ENCODE data around the gene OPALIN. TPM values are rescaled to one million over a fixed set of nuclear protein-coding genes. Genes with fewer than 3 reads are reported as not detected.

The OPALIN gene
- total and polyA plus RNA-seq, 10 donors: not detected

DNA sequence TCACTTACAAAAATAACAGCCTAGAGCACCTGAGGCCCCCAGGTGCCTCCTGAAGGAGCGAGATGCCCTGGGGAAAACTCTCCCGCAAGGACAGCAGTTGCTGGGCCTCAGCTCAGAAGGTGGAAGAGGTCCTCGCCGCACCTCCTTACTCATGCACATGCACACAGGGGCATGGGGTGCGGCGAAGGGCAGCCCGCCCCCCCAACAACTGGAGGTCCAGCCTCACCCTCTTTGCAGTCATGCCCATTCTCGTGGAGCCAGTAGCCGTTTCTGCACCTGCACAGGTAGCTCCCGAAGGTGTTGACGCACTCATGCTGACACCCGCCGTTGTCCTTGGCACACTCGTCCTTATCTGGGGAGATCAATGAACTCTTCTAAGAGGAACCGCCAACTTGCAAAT, 19.9 kb upstream of the OPALIN start:
- intact Hi-C loops (cut with DNase I; ENCODE audit: low total_unique reads): no loop called here
- WGBS, 5 donors: 86 to 91% (median 91%) methylated on average over 13 to 15 of the region's 15 CpGs
- no peaks in the 10 kb centered on the region for H3K36me3 ChIP-seq
- no peak overlapping the region for H3K4me3 ChIP-seq
- TF ChIP-seq POLR2AphosphoS5 (IDR thresholded peaks at IDR 0.05) (no peak), POLR2A (IDR thresholded peaks at IDR 0.05) (no peak)
- TF ChIP-seq, protein P1, sequence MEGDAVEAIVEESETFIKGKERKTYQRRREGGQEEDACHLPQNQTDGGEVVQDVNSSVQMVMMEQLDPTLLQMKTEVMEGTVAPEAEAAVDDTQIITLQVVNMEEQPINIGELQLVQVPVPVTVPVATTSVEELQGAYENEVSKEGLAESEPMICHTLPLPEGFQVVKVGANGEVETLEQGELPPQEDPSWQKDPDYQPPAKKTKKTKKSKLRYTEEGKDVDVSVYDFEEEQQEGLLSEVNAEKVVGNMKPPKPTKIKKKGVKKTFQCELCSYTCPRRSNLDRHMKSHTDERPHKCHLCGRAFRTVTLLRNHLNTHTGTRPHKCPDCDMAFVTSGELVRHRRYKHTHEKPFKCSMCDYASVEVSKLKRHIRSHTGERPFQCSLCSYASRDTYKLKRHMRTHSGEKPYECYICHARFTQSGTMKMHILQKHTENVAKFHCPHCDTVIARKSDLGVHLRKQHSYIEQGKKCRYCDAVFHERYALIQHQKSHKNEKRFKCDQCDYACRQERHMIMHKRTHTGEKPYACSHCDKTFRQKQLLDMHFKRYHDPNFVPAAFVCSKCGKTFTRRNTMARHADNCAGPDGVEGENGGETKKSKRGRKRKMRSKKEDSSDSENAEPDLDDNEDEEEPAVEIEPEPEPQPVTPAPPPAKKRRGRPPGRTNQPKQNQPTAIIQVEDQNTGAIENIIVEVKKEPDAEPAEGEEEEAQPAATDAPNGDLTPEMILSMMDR (IDR thresholded peaks at IDR 0.05 in 8 of 11, conservative IDR thresholded peaks at IDR 0.05 in 3 of 11): no peak
- peaks cover 0 to 29% (median 13%) of the 10 kb centered on the region in 6 donors for H3K4me1 ChIP-seq
- no peak overlapping the region for H3K27ac ChIP-seq
- DNase-seq: no peak
- no peaks in the 10 kb centered on the region for H3K9me3 ChIP-seq
- H3K27me3 ChIP-seq (replicated peaks in 1 of 7): peaks cover 0 to 13% (median 0%) of the 10 kb centered on the region in 7 donors

DNA sequence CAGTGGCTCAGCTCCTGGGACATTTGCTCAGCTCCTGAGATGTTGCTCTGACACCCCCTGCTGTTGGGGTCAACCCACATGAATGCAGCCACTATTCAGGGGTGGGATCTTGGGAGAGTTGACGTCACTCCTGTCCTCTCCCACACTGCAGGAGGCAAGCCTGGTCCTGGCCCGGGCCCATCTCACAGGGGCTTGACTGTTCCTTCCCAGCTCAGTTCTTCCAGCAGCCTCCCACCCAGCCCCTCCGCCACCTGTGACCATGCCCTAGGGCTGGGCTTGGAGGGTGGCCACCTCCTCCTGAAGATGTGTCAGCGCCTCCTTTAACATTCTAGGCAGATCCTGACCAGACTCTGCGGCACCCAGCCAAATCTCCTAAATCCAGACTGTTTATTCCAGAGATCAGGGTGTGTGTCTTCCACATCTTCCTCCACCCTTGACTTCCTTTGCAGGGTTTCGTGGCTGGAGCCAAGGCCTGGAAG, 19.1 kb upstream of the OPALIN start:
- peaks cover 0 to 29% (median 13%) of the 10 kb centered on the region in 6 donors for H3K4me1 ChIP-seq
- H3K27me3 ChIP-seq (replicated peaks in 1 of 7): peaks cover 0 to 13% (median 0%) of the 10 kb centered on the region in 7 donors
- no peaks in the 10 kb centered on the region for H3K9me3 ChIP-seq
- 64 to 82% (median 72%) methylated on average over 6 of the region's 6 CpGs for WGBS, 5 donors
- no peak overlapping the region for H3K27ac ChIP-seq
- no peak for TF ChIP-seq POLR2AphosphoS5 (IDR thresholded peaks at IDR 0.05)
- no peak for TF ChIP-seq POLR2A (IDR thresholded peaks at IDR 0.05)
- TF ChIP-seq, protein P1 (IDR thresholded peaks at IDR 0.05 in 8 of 11, conservative IDR thresholded peaks at IDR 0.05 in 3 of 11): no peak
- intact Hi-C loops (cut with DNase I; ENCODE audit: low total_unique reads): no loop called here
- H3K36me3 ChIP-seq: no peaks in the 10 kb centered on the region
- DNase-seq: no peak
- no peak overlapping the region for H3K4me3 ChIP-seq

DNA sequence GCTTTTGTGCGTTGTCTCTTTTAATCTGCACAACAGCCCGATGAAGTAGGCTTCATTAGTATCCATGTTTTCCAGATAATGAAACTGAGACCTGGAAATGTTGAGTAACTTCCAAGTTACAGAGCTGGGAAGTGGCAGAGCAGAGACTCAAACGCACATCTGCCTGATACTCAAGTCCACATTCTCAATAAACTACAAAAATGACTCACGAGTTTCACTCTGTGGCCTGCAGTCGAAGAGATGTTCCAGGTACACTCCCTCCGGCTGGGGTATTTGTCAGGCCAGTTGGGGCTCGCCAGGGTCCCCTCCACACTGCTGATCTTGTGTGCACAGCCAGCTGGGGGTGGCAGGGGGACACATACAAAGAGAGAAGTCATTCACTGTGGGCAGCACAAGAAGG, 17.7 kb upstream of the OPALIN start:
- peaks cover 0 to 13% (median 0%) of the 10 kb centered on the region in 7 donors for H3K27me3 ChIP-seq (replicated peaks in 1 of 7)
- H3K27ac ChIP-seq: no peak overlapping the region
- DNase-seq: no peak
- intact Hi-C loops (cut with DNase I; ENCODE audit: low total_unique reads): no loop called here
- H3K4me3 ChIP-seq: no peak overlapping the region
- WGBS, 5 donors: 58 to 81% (median 72%) methylated on average over 7 of the region's 7 CpGs
- H3K4me1 ChIP-seq: peaks cover 0 to 29% (median 13%) of the 10 kb centered on the region in 6 donors
- no peaks in the 10 kb centered on the region for H3K36me3 ChIP-seq
- TF ChIP-seq, protein P1 (IDR thresholded peaks at IDR 0.05 in 8 of 11, conservative IDR thresholded peaks at IDR 0.05 in 3 of 11): no peak
- TF ChIP-seq POLR2A (IDR thresholded peaks at IDR 0.05): no peak
- no peak for TF ChIP-seq POLR2AphosphoS5 (IDR thresholded peaks at IDR 0.05)
- H3K9me3 ChIP-seq: no peaks in the 10 kb centered on the region

DNA sequence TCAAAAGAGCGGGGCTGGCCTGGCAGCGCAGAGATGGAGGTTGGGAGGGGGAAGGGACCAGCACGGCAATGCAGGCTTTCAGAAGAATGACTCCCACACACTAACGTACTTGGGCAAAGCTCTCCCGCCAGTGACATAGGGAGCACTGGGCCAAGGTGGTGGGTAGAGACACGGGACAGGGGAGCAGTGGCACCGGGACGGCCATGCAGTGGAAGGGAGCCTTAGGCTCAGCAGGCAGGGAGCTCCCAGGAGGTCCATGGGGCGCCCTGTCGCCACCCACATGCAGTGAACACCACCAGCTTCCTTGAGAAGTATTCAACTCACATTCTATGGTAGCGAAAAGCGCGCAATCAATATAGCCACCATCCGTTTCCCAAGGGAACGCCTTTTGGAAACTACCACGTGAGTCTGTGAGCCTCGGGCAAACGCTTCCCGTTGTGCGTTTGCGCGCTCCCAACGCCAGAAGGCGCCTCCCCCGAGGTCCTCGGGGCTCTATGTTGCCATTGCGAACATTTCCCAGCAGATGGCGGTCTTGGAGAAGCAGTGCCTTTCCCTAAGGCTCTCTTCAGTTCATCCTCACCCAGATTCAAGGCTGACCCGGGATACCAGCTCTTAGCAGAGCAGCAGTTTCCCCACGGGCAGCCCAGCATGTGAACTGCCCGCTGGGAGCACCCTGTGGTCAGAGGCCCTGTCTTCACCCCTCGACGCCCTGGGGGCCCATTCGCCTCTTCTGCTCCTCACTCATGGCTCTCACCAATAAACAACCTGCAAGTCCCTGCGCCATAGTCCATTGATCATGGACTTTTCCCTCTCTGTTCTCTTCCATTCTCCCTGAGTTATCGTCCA, 16.4 kb upstream of the OPALIN start:
- peaks cover 0 to 24% (median 15%) of the 10 kb centered on the region in 6 donors for H3K4me1 ChIP-seq
- intact Hi-C loops (cut with DNase I; ENCODE audit: low total_unique reads): no loop called here
- WGBS, 5 donors: 6 to 8% (median 7%) methylated on average over 34 to 36 of the region's 36 CpGs
- no peaks in the 10 kb centered on the region for H3K9me3 ChIP-seq
- DNase-seq: peak; percentile 90
- TF ChIP-seq, protein P1 (IDR thresholded peaks at IDR 0.05 in 8 of 11, conservative IDR thresholded peaks at IDR 0.05 in 3 of 11): peak; percentile 69 to 99 (median 93)
- TF ChIP-seq POLR2AphosphoS5 (IDR thresholded peaks at IDR 0.05) (peak; percentile 48 to 67 (median 48)), POLR2A (IDR thresholded peaks at IDR 0.05) (no peak)
- H3K4me3 ChIP-seq: peak overlapping the region; percentile 14 to 68 (median 39)
- no peak overlapping the region for H3K27ac ChIP-seq
- peaks cover 0 to 13% (median 0%) of the 10 kb centered on the region in 7 donors for H3K27me3 ChIP-seq (replicated peaks in 1 of 7)
- no peaks in the 10 kb centered on the region for H3K36me3 ChIP-seq

Measured in spleen (tissue), 11 donors.